ENCODE data around the gene FMO3. TPM values are rescaled to one million over a fixed set of nuclear protein-coding genes. Genes with fewer than 3 reads are reported as not detected.

The FMO3 gene
- total and polyA plus RNA-seq, 12 donors, result 0.51 to 2.1 (median 1.1) TPM

DNA sequence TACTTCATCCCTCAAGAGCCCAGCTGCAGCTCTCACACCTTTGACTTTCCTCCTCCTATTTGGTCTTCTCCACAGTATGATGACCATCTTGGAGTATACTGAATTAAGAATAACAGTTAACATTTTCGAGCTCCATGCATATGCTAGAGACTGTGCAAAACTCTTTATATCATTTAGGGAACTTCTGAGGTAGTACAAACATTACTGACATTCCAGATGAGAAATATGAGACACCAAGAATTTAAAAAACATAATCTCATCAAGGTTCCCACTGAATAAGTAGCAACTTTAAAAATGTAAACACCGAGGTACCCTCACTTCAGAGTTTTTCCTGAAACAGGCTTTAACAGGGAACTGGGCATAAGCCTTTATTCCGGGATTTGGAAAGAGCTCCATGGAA lies 22.7 kb downstream of the FMO3 start:
- no peaks in the 10 kb centered on the region for H3K9me3 ChIP-seq
- 70 to 93% methylated on average over 3 of the region's 3 CpGs for WGBS, 2 donors
- H3K27me3 ChIP-seq, result no peaks in the 10 kb centered on the region
- TF ChIP-seq, protein P1, sequence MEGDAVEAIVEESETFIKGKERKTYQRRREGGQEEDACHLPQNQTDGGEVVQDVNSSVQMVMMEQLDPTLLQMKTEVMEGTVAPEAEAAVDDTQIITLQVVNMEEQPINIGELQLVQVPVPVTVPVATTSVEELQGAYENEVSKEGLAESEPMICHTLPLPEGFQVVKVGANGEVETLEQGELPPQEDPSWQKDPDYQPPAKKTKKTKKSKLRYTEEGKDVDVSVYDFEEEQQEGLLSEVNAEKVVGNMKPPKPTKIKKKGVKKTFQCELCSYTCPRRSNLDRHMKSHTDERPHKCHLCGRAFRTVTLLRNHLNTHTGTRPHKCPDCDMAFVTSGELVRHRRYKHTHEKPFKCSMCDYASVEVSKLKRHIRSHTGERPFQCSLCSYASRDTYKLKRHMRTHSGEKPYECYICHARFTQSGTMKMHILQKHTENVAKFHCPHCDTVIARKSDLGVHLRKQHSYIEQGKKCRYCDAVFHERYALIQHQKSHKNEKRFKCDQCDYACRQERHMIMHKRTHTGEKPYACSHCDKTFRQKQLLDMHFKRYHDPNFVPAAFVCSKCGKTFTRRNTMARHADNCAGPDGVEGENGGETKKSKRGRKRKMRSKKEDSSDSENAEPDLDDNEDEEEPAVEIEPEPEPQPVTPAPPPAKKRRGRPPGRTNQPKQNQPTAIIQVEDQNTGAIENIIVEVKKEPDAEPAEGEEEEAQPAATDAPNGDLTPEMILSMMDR (IDR thresholded peaks at IDR 0.05), result no peak
- intact Hi-C loops (cut with DNase I), result no loop called here
- ATAC-seq (no peak), DNase-seq (no peak)
- peaks cover 0 to 34% (median 5%) of the 10 kb centered on the region in 9 donors for H3K4me1 ChIP-seq
- no peak overlapping the region for H3K27ac ChIP-seq
- no peaks in the 10 kb centered on the region for H3K36me3 ChIP-seq
- H3K4me3 ChIP-seq, result no peak overlapping the region

DNA sequence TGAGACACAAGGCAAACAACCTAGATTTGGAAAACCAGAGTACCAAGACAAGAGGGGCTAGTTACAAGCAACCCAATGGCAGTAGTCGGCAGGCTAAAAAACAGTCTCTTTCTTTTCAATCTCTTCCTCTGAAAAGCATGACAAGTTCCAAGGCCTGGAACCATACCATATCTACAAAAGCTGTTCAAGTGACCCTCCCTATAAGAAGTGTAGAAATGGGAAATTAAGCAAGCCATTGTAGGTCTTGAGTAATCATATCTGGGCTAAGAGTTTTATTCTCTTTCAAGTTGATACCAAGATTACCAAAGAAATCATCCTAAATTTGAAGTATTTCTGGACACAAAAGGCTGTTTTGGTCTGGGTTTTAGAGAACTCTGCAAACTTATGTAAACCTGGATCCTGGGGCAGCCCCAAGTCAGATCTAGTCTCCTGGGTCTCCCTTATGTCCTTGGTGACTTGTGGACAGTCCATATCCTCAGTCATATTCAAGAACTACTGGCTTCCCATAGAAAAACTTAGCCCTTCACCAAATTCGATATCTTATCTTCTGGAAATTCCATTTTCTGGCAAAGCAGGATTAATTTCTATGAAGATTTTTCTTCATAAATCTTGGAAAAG lies 24.7 kb downstream of the FMO3 start:
- peaks cover 0 to 21% (median 3%) of the 10 kb centered on the region in 9 donors for H3K4me1 ChIP-seq

DNA sequence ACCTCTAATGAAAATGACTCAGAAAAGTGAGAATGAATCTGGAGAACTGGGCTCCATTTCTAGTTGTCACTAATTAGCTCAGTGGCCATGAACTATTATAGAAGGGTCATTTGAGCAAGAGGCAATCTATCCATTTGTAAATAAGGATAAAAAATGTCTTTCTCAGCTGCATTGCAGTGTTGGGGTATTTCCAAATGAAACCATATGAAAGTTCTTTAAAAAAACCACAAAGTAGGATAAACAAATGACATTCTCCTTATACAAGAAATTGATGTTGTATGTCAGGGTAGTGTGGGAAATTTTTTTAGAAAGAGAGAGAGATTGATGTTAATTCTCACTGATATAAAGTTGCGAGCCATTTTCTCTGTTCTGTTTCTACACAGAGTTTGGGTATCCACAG lies 26.0 kb downstream of the FMO3 start:
- no peaks in the 10 kb centered on the region for H3K27me3 ChIP-seq
- DNase-seq, result no peak
- intact Hi-C loops (cut with DNase I), result no loop called here
- whole genome bisulfite sequencing, 2 donors, result 97 to 100% methylated on average over 1 of the region's 1 CpG
- TF ChIP-seq, protein P1 (IDR thresholded peaks at IDR 0.05), result no peak
- no peak for ATAC-seq
- no peak overlapping the region for H3K4me3 ChIP-seq
- H3K9me3 ChIP-seq, result no peaks in the 10 kb centered on the region
- H3K4me1 ChIP-seq, result peaks cover 0 to 9% (median 0%) of the 10 kb centered on the region in 9 donors
- H3K27ac ChIP-seq, result no peak overlapping the region
- H3K36me3 ChIP-seq, result no peaks in the 10 kb centered on the region

More for the DNA sequence above, 24.7 kb downstream of the FMO3 start:
- intact Hi-C loops (cut with DNase I), result no loop called here
- ATAC-seq, result peak in 1 of 8 donors; percentile 51
- Histone ChIP-seq H3K4me3 (no peak overlapping the region), H3K9me3 (no peaks in the 10 kb centered on the region), H3K27me3 (no peaks in the 10 kb centered on the region), H3K36me3 (no peaks in the 10 kb centered on the region), H3K27ac (peak overlapping the region in 5 of 10 donors; percentile 8 to 53 (median 31))
- DNase-seq, result no peak
- 80 to 84% methylated on average over 2 of the region's 2 CpGs for WGBS, 2 donors
- TF ChIP-seq, protein P1 (IDR thresholded peaks at IDR 0.05), result no peak

DNA sequence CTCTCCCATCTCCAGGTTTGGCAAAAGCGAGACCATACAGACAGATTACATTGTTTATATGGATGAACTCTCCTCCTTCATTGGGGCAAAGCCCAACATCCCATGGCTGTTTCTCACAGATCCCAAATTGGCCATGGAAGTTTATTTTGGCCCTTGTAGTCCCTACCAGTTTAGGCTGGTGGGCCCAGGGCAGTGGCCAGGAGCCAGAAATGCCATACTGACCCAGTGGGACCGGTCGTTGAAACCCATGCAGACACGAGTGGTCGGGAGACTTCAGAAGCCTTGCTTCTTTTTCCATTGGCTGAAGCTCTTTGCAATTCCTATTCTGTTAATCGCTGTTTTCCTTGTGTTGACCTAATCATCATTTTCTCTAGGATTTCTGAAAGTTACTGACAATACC lies 26.4 kb downstream of the FMO3 start:
- TF ChIP-seq, protein P1 (IDR thresholded peaks at IDR 0.05), result no peak
- Histone ChIP-seq H3K4me3 (no peak overlapping the region), H3K9me3 (no peaks in the 10 kb centered on the region), H3K36me3 (no peaks in the 10 kb centered on the region), H3K4me1 (peaks cover 0 to 9% (median 0%) of the 10 kb centered on the region in 9 donors), H3K27ac (no peak overlapping the region), H3K27me3 (no peaks in the 10 kb centered on the region)
- no peak for DNase-seq
- no peak for ATAC-seq
- intact Hi-C loops (cut with DNase I), result no loop called here
- WGBS, 2 donors, result 90 to 95% methylated on average over 6 of the region's 6 CpGs
